ENCODE results near the gene LRCOL1.
A peak's percentile ranks its signal among the peaks of the same experiment; 100 is the strongest.

LRCOL1 gene

DNA sequence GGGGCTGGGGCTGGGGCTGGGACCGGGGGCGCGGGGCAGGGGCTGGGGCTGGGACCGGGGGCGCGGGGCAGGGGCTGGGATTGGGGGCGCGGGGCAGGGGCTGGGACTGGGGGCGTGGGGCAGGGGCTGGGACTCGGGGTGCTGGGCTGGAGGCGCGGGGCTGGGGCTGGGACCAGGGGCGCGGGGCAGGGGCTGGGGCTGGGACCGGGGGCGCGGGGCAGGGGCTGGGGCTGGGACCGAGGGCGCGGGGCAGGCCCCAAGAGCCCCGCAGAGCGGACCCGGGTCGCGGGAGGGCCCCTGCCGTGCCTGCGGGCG lies 8.6 kb upstream of the LRCOL1 start:
- DNase-seq (ENCODE audit: low read depth), result no peak

DNA sequence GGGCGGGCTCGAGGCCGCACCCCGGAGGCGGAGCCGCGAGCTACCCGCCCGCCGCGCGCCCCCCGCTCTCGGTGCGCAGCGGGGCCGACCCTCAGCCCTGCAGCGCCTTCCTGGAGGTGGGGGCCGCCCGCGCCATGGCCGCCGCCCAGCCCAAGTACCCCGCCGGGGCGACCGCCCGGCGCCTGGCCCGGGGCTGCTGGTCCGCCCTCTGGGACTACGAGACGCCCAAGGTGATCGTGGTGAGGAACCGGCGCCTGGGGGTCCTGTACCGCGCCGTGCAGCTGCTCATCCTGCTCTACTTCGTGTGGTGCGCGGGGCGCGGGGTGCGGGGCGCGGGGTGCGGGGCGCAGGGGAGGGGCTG lies 8.3 kb upstream of the LRCOL1 start, which contains the start of gene P2RX2:
Gene P2RX2, plus strand, starts transcription at position 94 of the 361 bp plus-strand sequence. Its CDS starts 41 bp downstream, at position 135.
- DNase-seq (ENCODE audit: low read depth), result no peak

DNA sequence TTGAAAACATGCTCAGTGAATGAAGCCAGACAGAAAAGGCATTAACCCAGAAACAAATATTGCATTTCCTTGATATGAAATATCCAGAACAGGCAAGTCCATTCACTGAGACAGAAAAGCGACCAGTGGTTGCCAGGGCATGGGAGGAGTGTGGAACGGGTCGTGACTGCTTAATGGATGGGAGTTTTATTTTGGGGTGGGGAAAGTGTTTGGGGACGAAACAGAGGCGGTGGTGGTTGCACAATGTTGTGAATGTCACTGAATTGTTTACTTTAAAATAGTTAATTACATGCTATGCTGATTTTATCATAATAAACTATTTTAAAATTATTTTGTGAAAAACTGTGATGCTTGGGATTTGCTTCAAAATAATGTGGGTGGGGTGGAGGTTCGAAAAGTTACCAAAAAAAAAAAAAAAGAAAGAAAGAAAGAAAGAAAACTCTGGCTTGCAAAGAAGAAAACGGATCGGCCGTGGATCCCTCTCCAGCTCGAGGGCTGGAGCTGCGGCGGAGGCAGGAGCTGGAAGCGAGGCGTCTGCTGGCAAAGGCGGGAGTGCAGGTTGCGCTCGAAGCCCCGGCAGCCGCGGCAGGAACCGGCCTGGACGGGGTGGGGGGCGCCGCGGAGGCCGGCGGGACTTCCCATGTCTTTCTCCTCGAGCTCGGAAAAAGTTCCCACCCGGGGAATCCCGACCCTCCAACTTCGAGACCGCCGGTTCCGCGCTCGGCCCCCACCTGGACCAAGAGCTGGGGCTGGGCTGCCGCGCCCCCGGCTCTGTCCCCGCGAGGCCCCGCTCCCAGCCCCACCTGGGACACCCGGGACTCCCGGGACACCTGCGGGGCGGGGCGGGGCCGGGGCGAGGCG lies 7.7 kb upstream of the LRCOL1 start:
- DNase-seq (ENCODE audit: low read depth), result no peak

DNA sequence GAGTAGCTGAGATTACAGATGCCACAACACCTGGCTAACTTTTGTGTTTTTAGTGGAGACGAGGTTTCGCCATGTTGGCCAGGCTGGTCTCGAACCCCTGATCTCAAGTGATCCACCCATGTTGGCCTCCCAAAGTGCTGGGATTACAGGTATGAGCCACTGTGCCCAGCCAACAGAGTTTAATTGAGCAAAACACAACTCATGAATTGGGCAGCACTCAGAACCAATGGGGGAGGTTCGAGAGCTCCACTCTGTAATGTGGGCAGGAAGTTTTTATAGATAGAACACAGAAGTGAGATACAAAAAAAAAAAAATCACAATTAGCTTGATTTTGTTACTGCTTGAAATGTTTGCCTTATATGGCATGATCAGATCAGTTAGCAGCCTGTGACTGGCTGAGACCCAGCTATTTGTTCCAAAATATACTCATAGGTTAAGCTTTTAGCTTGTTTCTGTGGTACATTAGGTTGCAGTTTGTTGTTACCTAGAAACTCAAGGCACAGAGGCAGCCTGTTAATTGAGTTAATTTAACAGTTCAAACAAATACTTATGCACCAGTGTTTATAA lies 6.8 kb upstream of the LRCOL1 start:
- DNase-seq (ENCODE audit: low read depth), result no peak

DNA sequence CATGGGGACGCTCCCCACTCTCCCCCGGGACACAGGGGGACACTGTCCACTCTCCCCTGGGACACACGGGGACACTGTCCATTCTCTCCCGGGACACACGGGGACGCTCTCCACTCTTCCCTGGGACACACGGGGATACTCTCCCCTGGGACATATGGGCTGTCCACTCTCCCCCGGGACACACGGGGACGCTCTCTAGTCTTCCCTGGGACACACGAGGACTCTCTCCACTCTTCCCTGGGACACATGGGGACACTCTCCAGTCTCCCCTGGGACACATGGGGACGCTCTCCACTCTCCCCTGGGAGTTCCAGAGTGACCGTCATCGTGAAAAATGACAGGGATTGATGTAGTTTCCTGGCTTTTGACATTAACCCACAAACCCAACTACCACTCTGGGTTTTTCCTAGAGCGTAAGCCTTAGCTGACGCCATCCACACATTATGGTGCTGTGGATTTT lies 5.2 kb upstream of the LRCOL1 start:
- no peak for DNase-seq (ENCODE audit: low read depth)

DNA sequence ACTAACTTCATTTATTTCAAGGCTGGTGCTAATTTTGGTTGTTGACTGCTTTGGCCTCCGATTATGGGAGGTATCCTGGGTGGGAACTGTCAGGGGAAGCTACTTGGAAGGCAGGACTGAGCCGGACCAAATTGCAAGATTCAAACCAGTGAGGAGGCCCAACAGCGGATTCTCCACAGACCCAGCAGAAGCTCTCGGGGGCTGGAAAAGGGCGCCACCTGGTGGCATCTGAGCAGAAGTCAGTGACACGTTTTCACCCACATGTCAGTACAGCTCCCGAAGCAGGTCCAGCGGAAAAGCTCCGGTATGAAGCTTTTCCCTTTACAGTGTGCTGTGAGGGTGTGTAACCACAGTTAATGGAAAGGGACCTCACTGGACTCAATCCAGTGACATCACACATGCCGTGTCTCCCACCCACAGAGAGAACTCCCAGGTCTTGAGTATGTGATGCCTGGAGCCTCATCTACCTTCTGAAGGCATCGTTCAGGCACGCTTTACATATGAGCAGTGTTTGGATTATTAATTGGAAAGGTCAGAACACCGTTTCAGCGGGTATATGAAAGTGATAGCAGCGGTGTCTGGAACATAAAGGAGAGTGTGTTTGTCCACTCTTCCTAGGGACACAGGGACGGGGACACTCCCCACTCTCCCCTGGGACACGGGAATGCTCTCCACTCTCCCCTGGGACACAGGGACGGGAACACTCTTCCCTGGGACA lies 4.6 kb upstream of the LRCOL1 start:
- DNase-seq (ENCODE audit: low read depth), result peak; percentile 75

DNA sequence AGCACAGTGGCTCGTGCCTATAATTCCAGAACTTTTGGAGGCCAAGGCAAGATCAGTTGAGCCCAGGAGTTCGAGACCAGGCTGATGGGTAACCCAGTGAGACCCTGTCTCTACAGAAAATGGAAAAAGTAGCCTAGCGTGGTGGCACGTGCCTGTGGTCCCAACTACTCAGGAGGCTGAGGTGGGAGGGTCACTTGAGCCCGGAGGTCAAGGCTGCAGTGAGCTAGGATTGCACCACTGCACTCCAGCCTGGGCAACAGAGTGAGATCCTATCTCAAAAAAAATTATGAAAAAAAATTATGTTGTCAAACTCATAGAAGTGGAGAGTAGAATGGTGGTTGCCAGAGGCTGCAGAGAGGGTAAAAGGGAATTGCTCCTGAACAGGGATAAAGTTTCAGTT lies 3.6 kb upstream of the LRCOL1 start:
- no peak for DNase-seq (ENCODE audit: low read depth)

DNA sequence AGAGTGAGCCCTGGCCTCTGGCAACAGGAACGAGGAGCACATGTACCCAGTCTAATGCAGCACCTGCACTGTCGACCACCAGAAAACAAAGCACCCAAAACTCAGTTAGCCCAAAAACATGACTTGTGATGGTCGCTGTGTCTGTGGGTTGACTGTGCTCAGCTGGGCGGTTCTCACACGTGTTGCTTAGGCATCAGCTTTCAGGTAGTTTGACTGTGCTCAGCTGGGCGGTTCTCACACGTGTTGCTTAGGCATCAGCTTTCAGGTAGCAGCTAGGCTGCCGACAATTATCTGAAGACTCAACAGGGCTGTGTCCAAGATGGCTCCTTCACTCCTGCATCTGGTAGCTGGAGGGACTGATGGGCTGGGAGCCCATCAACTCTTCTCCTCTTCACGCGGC lies 1.2 kb upstream of the LRCOL1 start:
- no peak for DNase-seq (ENCODE audit: low read depth)

DNA sequence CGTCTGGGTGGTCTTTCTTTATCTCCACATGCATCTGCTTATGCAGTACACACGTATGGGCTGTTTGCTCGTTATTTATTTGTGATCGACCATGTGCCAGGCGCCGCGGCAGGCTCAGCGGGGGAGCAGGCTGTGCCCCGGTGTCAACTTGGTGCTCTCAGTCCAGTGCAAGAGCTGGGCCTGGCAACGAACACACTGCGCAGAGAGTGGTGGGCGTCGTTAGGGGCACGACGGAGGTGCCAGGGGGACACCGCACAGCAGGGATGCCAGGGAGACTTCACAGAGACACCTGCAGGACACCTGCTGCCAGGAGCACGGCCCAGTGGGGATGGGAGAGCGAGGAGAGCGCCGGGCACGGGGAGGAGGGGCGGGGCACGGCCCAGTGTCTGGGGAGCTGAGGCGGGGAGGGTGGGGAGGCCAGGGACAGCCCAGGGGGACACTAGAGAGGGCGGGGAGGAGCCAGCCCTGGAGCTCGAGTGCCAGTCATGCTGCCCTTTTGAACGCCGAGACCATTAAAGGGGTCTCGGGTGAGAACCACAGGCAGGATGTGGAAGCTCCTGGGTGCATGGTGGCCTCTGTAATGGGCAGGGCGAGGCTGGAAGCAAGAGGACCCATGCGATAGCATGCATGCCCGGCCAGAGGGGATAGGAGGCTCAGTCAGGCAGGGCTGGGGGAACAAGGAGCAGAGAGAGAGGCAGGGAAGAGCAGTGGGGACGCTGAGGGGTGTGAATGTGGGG lies 652 bp upstream of the LRCOL1 start:
- no peak for DNase-seq (ENCODE audit: low read depth)

DNA sequence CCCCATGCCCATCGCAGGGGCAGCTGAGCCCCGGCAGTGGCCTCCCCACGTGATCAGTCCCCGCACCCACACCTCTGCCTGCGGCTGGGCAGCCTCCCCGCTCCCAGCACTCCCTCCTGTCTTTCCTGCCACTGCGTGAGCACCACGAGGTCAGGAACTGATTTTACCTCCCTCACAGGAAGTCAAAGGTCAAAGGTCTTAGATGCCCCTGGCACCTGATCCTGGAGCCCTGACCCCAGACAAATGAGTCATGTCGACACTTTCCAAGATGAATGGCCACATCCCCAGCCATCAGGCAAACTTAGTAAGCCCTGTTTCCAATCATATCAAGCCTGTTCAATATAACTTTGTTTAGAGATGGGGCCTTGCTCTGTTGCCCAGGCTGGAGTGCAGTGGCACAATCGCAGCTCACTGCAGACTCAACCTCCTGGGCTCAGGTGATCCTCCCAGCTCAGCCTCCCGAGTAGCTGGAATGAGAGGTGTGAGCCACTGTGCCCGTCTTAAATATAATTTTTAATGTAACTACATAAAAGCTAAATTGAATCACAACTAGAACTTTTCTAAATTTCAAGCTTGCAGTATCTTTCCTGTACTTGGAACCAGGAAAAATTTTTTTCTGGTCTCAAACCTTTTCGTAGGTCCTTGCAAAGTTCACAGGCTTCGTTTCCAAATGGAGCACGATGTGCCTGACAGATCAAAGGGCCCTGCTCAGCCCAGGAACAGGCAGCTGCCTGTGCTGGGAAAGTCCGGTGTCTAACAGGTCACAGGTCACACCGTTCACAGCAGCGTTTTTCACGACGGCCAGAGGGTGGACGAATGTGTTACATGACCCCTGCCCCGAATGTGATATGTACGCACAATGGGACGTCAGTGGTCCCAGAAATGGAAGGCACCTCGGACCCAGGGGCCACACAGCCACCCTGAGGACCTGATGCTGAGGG lies 1.9 kb downstream of the LRCOL1 start:
- no peak for DNase-seq (ENCODE audit: low read depth)

DNA sequence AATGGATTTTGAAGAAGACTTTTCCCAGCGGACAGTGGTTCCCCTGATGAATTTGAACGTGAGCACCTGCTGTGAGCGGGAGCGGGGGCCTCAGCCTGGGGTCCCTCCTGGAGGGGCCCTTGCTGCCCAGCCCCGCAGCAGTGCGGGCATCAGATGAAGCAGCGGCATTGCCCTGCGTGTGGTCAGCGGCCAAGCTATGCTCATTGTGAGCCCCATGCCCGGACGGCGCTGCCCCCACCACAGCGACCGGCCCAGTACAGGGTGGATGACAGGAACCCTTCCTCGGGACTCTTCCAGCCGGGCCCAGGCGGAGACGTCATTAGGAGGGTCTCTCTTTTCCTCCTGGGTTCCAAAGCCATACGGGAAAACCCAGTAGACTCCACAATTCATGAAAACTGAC lies 3.5 kb downstream of the LRCOL1 start:
- no peak for DNase-seq (ENCODE audit: low read depth)

DNA sequence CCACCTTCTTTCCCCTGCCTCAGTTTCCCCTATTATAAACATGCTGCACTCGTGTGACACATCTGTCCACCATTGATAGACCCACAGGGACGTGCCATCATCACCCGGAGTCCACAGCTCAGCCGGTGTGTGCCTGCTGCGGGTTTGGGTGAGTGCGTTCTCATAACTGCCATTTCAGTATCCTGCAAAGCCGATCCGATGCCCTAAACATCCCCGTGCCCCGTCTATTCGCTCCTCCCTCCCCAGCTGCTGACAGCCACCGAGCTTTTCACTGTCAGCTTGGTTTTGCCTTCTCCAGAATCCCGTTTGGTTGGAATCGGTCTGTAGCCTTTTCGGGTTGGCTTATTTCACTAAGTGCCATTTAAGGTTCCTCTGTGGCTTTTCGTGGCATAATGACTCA lies 3.9 kb downstream of the LRCOL1 start:
- DNase-seq (ENCODE audit: low read depth), result no peak

DNA sequence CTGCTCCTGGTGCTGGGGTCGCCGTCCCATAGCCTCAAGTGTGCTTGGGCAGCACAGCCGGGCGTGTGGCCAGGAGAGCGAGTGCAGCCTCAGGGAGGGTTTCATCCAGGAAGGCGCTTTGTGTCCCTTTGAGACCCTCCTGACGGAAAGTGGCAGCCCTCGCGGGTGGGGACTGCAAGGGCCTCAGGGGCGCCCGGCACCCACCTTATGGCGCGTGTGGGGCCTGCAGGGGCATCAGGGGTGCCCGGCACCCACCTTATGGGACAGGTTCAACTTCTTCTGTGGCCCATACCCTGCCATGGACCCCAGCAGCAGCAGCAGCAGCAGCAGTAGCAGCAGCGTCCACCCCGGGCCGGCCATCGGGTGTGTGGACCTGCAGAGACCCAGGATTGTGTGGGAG lies 4.5 kb downstream of the LRCOL1 start:
- no peak for DNase-seq (ENCODE audit: low read depth)

DNA sequence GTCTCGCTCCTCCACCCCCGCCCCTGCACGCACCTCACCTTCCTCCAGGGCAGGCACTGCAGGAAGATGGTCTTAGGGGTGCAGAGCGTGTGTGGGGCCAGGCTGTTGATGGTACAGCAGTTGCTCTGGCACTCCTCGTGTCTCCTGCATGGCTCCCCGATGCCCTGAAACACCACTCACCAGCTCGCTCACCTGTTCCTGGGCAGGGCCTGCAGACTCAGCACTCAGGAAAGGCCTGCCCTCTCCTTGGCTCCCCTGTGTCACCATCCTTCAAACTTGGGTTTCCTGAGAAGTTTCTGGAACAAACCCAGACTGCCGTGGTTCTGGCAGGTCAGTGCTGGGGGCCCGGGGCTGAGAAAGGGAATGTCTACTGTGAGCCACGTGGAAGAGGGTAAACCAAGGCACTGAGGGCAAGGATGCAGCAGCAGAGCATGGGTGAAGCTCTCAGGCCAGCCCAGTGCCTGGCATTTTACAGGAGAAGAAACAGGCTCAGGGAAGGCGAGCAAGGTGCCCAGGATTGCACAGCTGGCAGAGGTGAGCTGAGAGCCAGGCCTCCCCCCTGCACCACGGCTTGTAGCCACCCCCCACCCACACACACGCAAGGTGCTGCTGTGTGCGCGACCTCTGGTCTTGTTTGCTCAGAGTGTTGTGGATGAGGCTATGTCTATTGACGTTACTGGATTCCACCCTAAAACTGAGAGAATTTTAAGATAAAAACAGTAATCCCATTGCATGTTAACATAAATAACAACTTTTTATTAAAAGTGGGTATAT lies 5.5 kb downstream of the LRCOL1 start:
- DNase-seq (ENCODE audit: low read depth), result no peak

DNA sequence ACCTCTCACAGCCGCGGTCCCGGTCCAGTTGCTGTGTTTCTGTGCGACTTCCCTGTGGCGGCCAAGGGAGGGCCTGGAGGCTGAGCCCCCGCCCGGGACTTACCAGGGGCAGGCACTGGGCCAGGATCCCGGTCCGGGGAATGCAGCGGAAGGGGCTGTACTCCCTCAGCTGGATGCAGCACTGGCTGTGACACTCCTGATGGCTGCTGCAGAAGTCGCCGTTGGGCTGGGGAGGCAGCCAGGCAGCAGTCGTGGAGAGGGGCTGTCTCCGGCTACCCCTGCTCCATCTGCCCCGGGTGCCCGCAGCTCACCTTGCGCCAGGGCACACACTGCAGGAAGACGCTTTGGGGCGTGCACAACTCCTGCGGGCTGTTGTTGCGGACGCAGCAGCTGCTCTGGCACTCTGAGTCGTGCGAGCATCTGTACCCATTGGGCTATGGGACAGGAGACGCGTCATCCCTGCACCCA lies 6.2 kb downstream of the LRCOL1 start:
- no peak for DNase-seq (ENCODE audit: low read depth)

DNA sequence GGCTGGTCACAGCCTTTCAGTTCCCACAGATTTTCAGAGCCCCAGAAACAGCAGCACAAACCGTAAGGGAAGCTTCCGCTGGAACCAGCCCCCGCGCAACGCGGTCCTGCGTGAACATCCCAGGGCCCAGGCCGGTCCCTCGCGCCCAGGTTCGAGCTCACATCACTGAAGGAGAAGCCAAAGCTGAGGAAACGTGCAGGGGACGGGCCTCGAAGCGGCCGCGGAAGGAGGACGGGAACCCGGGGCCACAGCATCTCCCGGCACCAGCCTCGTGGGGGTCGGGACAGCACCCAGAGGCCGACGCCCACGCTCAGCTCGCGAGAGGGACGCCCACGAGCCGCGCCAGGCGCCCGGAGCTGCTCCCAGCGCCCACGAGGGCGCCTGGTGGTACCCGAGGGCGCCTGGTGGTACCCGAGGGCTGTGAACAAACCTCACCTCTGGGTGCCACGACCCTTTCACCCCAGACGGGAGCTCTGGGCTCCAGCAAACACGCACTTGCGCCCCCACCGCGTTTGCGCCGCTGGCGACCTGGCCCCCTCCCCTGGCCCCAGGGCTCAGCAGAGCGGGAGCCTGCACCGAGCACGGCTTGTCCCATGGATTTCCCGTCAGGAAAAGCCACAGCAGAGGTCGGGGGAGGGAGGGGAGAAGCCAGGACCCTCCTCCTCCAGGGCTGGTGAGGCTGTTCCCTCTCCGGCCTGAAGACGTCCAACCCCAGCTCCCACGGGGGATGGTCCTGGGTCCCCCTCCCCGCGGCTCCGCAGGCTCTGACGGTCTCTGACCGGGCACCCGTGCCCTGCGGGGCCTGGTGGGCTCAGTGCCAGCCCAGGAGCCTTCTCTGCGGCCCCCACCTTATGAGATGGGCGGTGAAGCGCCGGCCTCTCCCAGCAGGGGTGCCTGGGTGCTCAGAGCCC lies 6.9 kb downstream of the LRCOL1 start:
- no peak for DNase-seq (ENCODE audit: low read depth)

DNA sequence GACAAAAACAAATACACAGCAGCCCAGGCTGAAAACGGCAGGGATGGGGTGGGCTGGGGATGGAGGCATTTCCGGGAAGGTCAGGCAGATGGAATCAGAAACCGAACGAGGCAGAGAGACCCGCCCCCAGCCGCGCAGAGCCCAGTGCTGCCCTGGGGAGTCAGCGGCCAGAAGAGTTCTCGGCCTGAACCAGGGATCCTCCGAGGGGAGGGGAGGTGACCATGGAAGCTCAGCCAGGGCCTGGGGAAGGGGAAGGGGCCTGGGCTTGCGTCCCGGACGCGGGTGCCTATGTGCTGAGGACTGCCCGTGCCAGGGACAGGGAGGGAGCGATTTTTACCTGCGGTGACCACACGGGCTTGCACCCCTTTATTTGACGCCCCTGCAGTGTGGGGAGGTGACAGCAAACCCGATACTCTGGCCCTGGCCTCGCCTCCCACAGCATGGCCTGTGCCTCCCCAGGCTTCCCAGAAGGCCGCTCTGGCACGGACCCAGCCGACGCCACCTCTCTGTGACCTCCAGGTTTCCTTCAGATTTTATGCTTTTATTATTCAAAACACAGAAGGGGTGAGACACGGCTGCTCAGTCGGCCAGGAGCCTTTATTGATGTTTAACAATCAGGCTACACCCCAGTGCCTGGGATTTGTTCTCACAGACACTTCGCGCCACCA lies 7.7 kb downstream of the LRCOL1 start:
- no peak for DNase-seq (ENCODE audit: low read depth)

DNA sequence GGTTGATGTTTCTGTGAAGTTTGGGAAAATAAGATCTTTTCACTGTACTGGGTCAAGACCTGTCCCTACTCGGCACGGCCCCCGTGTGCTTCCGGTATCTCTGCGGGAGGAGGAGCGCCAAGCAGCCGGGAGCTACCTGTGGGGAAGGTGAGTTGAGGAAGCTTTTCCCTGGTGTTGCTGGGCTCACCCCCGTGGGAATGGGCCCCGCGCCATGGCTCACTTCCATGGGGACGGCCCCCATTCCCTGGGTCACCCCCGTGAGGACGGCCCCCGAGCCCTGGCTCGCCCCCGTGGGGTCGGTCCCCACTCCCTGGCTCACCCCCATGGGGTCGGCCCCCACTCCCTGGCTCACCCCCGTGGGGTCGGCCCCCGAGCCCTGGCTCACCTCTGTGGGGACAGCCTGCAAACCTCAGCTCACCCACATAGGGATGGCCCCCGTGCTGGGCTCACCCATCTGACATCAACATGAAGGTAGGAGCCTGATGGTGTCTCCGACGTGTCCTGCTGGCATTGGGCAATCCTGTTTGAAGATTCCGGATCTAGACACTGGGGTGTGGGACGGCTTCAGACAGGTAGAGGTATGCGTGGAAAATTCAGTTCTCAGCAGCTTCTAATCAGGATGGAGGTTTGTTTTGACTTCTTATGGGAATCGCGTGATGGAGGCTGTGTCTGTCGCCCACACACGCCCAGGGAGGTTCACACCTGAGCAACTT lies 9.1 kb downstream of the LRCOL1 start:
- no peak for DNase-seq (ENCODE audit: low read depth)

Measured in activated gamma-delta T cell treated with anti-CD3 and anti-CD28 coated beads, Interleukin-2, amount 50 U/mL, for 16 hours (primary cell).